HFF-Myc (cell line): Measurements from ENCODE around the gene NAALADL2.

ENCODE experiments used
- DNase-seq: peaks from one replicate; pipeline ENCODE4 v3.0.0-alpha.2; 2011; ENCODE audit warnings: low read depth; ENCODE audit errors: extremely low read depth
- H3K4me3 ChIP-seq: replicated peaks from 2 replicates; pipeline ENCODE4 v1.5.1; 2011; ENCODE audit warnings: low read depth, mild to moderate bottlenecking, control low read depth, low read length
- CTCF ChIP-seq: IDR thresholded peaks from 2 replicates; pipeline ENCODE4 v1.5.1; 2012; ENCODE audit warnings: mild to moderate bottlenecking, low read depth, low read length, control low read depth; ENCODE audit errors: missing control alignments

Gene NAALADL2

DNA sequence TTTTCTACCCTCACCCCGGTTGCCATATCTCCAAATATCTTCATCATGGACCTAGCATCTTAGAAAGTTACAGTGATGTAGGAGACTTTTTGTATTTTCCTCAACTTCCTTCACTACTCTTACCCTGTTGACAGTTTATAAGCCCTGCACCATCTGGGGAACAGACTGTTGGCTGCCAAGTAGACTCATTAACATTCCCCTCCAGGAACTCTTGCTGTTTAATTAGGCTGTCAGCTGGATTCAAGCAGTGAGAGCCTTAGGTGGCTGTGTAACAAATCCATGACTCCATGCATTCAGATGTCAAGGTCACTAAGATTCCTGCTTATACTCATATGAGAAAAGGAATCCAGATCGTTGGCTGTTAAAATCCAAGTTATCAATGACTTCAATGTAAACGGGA lies 198.3 kb downstream of the NAALADL2 start:
- H3K4me3 ChIP-seq: no peak overlapping the region
- no peak for TF ChIP-seq CTCF
- DNase-seq: no peak

GRCh38 chr3:175059788-175060187 lies 200.7 kb downstream of the NAALADL2 start:
- H3K4me3 ChIP-seq: no peak overlapping the region
- no peak for DNase-seq

DNA sequence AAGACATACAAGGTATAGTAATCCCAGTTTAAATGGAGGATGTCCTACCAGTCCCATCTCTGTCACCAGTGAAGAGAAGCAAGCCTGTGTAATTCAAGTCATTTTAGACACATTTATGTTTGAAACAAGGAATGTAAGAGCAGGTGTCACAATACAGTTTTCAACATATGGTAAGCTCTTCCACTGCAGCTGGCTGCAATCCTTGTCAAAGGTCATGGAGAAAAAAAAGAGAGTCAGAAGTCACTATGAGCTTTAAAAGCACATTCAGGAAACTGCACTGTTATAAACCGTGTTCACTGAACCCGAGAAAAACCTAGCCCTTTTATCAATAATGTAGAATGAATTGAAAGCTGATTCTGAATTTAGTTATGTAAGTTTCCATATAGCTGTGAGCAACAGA lies 206.4 kb downstream of the NAALADL2 start:
- no peak for TF ChIP-seq CTCF
- no peak overlapping the region for H3K4me3 ChIP-seq
- DNase-seq: no peak

More at GRCh38 chr3:175059788-175060187, 200.7 kb downstream of the NAALADL2 start:
- TF ChIP-seq CTCF: no peak

GRCh38 chr3:175066617-175067415 lies 207.7 kb downstream of the NAALADL2 start:
- no peak for TF ChIP-seq CTCF
- no peak overlapping the region for H3K4me3 ChIP-seq
- no peak for DNase-seq

- DNase-seq: no peak
- H3K4me3 ChIP-seq: no peak overlapping the region
- no peak for TF ChIP-seq CTCF
Measured at GRCh38 chr3:175068587-175068986, 209.5 kb downstream of the NAALADL2 start.

- H3K4me3 ChIP-seq: no peak overlapping the region
- TF ChIP-seq CTCF: no peak
- no peak for DNase-seq
Measured at GRCh38 chr3:175070946-175071345, 211.8 kb downstream of the NAALADL2 start.
